M059J (cell line): Measurements from ENCODE around the gene MIEF2. TPM values are rescaled to one million over a fixed set of nuclear protein-coding genes. Genes with fewer than 3 reads are reported as not detected.
"Not testable (repeated sequence)": the region's sequence is repeated elsewhere in the genome, so short reads cannot be mapped to it uniquely, and the experiment has no call there.

Experiments
- DNase-seq: peaks from one replicate; pipeline ENCODE4 v3.0.0-alpha.2; 2012; ENCODE audit warnings: low read depth
- total RNA-seq: library from RNA; depleted of rRNA; stranded (reverse); fragments of >200 nt; shearing (Covaris generic); gene quantifications from 2 replicates; pipeline ENCODE4 v1.2.3, GENCODE V29; 2014; rRNA removed

MIEF2 gene
- total RNA-seq, 1 experiment from 2014 or later: 26.4 TPM

- no peak for DNase-seq
Observed at GRCh38 chr17:18291718-18292540, 31.5 kb downstream of the MIEF2 start.

GRCh38 chr17:18298061-18298460 is 37.6 kb downstream of the MIEF2 start:
- DNase-seq: not testable (repeated sequence)

GRCh38 chr17:18300725-18301480 is 40.4 kb downstream of the MIEF2 start:
- no peak for DNase-seq

- DNase-seq: not testable (repeated sequence)
Observed at GRCh38 chr17:18303206-18303605, 42.7 kb downstream of the MIEF2 start.

- DNase-seq: no peak
Observed at GRCh38 chr17:18309202-18309601, 48.7 kb downstream of the MIEF2 start.

- peak; percentile 35 for DNase-seq
Observed at GRCh38 chr17:18314059-18314730, 53.7 kb downstream of the MIEF2 start.

- DNase-seq: peak; percentile 98
Observed at GRCh38 chr17:18314731-18315561, 54.5 kb downstream of the MIEF2 start, which contains the start of the genes SMCR8 and TOP3A. TSS of gene SMCR8 (plus strand) at chr17:18315293. CDS start at chr17:18315790, 497 bp downstream. TSS of gene TOP3A (minus strand) at chr17:18314994. CDS start at chr17:18314778, 216 bp downstream.

GRCh38 chr17:18315562-18315922 is 55.1 kb downstream of the MIEF2 start:
- no peak for DNase-seq

- no peak for DNase-seq
Observed at GRCh38 chr17:18315961-18316360, 55.5 kb downstream of the MIEF2 start.

Other genes with a start within 250 kb of the MIEF2 start
- gene ATPAF2, start 221.5 kb upstream of the MIEF2 start, total RNA-seq: 12.3 and 14.4 TPM in 2 replicates
- gene GID4, start 221.3 kb upstream of the MIEF2 start, total RNA-seq: 5.9 and 8.2 TPM in 2 replicates
- 40.6 and 41.3 TPM in 2 replicates for gene DRG2, start 172.7 kb upstream of the MIEF2 start, total RNA-seq
- not detected in 2 replicates for gene MYO15A, start 151.9 kb upstream of the MIEF2 start, total RNA-seq
- 94.3 and 141 TPM in 2 replicates for gene ALKBH5, start 76.8 kb upstream of the MIEF2 start, total RNA-seq
- gene LLGL1, start 35.0 kb upstream of the MIEF2 start, total RNA-seq: 24.3 and 38.0 TPM in 2 replicates
- gene FLII, start 1.9 kb upstream of the MIEF2 start, total RNA-seq: 180 and 214 TPM in 2 replicates
- gene TOP3A, start 54.3 kb downstream of the MIEF2 start, total RNA-seq: 25.2 and 49.2 TPM in 2 replicates
- 9.8 and 14.7 TPM in 2 replicates for gene SMCR8, start 54.6 kb downstream of the MIEF2 start, total RNA-seq
- gene SHMT1, start 102.9 kb downstream of the MIEF2 start, total RNA-seq: 43.2 and 50.8 TPM in 2 replicates
- gene EVPLL, start 117.1 kb downstream of the MIEF2 start, total RNA-seq: not detected in 2 replicates
- gene LGALS9C, start 216.1 kb downstream of the MIEF2 start, total RNA-seq: 0.07 TPM in 1 of 2 replicates, not detected in the other